ENCODE results near the gene MERTK.

DNA sequence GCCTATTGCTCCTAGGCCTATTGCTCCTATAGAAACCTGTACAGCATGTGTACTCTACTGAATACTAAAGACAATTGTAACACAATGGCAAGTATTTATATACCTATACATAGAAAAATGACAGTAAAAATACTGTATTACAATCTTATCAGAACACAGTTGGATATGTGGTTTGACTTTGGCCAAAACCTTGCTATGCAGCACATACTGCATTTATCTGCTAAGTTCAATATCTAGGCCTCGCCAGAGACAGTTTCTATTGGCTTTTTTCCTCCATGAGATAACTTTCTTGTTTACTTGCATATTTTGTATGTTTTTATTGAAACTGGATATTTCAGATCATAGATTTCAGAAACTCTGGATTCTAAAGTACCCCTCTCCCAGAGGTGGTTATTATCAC lies 137.4 kb downstream of the MERTK start:
- TF ChIP-seq, protein P1, sequence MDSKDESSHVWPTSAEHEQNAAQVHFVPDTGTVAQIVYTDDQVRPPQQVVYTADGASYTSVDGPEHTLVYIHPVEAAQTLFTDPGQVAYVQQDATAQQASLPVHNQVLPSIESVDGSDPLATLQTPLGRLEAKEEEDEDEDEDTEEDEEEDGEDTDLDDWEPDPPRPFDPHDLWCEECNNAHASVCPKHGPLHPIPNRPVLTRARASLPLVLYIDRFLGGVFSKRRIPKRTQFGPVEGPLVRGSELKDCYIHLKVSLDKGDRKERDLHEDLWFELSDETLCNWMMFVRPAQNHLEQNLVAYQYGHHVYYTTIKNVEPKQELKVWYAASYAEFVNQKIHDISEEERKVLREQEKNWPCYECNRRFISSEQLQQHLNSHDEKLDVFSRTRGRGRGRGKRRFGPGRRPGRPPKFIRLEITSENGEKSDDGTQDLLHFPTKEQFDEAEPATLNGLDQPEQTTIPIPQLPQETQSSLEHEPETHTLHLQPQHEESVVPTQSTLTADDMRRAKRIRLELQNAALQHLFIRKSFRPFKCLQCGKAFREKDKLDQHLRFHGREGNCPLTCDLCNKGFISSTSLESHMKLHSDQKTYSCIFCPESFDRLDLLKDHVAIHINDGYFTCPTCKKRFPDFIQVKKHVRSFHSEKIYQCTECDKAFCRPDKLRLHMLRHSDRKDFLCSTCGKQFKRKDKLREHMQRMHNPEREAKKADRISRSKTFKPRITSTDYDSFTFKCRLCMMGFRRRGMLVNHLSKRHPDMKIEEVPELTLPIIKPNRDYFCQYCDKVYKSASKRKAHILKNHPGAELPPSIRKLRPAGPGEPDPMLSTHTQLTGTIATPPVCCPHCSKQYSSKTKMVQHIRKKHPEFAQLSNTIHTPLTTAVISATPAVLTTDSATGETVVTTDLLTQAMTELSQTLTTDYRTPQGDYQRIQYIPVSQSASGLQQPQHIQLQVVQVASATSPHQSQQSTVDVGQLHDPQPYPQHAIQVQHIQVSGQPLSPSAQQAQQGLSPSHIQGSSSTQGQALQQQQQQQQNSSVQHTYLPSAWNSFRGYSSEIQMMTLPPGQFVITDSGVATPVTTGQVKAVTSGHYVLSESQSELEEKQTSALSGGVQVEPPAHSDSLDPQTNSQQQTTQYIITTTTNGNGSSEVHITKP (CRISPR knock-in tag; IDR thresholded peaks at IDR 0.05; ENCODE audit: low read depth) = no peak
- TF ChIP-seq, protein P2, sequence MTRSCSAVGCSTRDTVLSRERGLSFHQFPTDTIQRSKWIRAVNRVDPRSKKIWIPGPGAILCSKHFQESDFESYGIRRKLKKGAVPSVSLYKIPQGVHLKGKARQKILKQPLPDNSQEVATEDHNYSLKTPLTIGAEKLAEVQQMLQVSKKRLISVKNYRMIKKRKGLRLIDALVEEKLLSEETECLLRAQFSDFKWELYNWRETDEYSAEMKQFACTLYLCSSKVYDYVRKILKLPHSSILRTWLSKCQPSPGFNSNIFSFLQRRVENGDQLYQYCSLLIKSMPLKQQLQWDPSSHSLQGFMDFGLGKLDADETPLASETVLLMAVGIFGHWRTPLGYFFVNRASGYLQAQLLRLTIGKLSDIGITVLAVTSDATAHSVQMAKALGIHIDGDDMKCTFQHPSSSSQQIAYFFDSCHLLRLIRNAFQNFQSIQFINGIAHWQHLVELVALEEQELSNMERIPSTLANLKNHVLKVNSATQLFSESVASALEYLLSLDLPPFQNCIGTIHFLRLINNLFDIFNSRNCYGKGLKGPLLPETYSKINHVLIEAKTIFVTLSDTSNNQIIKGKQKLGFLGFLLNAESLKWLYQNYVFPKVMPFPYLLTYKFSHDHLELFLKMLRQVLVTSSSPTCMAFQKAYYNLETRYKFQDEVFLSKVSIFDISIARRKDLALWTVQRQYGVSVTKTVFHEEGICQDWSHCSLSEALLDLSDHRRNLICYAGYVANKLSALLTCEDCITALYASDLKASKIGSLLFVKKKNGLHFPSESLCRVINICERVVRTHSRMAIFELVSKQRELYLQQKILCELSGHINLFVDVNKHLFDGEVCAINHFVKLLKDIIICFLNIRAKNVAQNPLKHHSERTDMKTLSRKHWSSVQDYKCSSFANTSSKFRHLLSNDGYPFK (CRISPR knock-in tag; IDR thresholded peaks at IDR 0.05; ENCODE audit: borderline replicate concordance) = no peak
- TF ChIP-seq, protein P3, sequence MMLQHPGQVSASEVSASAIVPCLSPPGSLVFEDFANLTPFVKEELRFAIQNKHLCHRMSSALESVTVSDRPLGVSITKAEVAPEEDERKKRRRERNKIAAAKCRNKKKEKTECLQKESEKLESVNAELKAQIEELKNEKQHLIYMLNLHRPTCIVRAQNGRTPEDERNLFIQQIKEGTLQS (CRISPR knock-in tag; IDR thresholded peaks at IDR 0.05) = no peak
- TF ChIP-seq SOX6 (IDR thresholded peaks at IDR 0.05) (no peak), SOX6 (CRISPR knock-in tag; IDR thresholded peaks at IDR 0.05) (no peak), RBM22 (optimal IDR thresholded peaks at IDR 0.05; ENCODE audit: low read length) (no peak)
